GM21360 (cell line): Measurements from ENCODE around the gene HBG1.

ENCODE experiments used
- ATAC-seq: cut with Tn5 transposase; IDR thresholded peaks from one replicate; pipeline ENCODE4 v1.9.1; 2021; ENCODE audit warnings: mild to moderate bottlenecking, moderate library complexity; ENCODE audit not compliant: unreplicated experiment

Gene HBG1

DNA sequence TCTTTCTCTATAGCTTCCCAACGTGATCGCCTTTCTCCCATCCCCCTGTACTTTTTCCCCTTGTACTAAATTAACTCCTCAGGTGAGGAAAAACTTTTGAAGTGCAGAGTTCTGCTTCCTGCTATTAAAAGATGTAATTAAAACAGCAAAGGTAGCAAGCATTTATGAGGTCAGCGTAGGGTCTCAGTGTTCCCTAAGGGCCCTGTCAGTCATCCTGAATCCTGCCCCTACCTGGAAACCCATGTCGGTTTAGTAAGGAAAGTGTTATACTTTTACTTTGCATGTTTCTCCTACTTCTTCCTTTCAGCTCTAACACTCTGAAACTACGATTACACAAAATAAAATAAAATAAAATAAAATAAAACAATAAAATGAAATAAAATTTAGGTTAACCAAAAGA lies 21.5 kb downstream of the HBG1 start:
- no peak for ATAC-seq

GRCh38 chr11:5227681-5228080 lies 22.0 kb downstream of the HBG1 start:
- ATAC-seq: no peak

GRCh38 chr11:5226732-5227310 lies 22.8 kb downstream of the HBG1 start, which contains the start of gene HBB:
HBB (minus strand) TSS chr11:5227071; CDS start chr11:5227021, 50 bp downstream.
- ATAC-seq: no peak

GRCh38 chr11:5225480-5225871 lies 24.2 kb downstream of the HBG1 start:
- no peak for ATAC-seq

GRCh38 chr11:5224538-5225479 lies 24.8 kb downstream of the HBG1 start:
- ATAC-seq: no peak

GRCh38 chr11:5223686-5224085 lies 26.0 kb downstream of the HBG1 start:
- no peak for ATAC-seq

GRCh38 chr11:5223146-5223545 lies 26.5 kb downstream of the HBG1 start:
- ATAC-seq: no peak

GRCh38 chr11:5210376-5210885 lies 39.2 kb downstream of the HBG1 start:
- no peak for ATAC-seq

GRCh38 chr11:5204787-5205186 lies 44.9 kb downstream of the HBG1 start:
- ATAC-seq: peak; percentile 57

- ATAC-seq: no peak
Measured at GRCh38 chr11:5203366-5203765, 46.3 kb downstream of the HBG1 start.

- no peak for ATAC-seq
Measured at GRCh38 chr11:5200582-5200981, 49.1 kb downstream of the HBG1 start, which contains the start of gene OR51V1. OR51V1 (minus strand) TSS chr11:5200682; CDS start chr11:5200682, 0 bp downstream.

DNA sequence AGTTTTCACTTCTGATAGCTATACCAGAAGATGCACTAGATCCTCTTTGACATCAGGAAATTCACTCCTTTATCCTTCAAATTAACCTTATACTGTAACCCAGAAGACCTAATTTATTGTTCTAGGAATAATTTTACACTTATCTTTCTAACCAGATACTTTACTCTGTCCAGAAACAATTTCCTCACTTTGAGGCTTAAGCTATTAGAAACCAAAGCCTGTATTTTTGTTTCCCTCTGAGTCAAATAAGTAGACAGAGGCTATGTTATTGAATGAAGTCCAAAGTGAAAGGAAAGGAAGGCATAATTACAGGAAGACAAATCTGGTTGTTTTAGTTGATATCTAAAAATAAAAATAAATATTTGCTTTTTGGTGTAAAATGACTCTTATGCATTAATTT lies 51.4 kb downstream of the HBG1 start:
- ATAC-seq: no peak
